ENCODE measurements around the gene P2RX3. TPM values are rescaled to one million over a fixed set of nuclear protein-coding genes. Genes with fewer than 3 reads are reported as not detected.

The P2RX3 gene
- polyA plus RNA-seq, 1 experiment = not detected

DNA sequence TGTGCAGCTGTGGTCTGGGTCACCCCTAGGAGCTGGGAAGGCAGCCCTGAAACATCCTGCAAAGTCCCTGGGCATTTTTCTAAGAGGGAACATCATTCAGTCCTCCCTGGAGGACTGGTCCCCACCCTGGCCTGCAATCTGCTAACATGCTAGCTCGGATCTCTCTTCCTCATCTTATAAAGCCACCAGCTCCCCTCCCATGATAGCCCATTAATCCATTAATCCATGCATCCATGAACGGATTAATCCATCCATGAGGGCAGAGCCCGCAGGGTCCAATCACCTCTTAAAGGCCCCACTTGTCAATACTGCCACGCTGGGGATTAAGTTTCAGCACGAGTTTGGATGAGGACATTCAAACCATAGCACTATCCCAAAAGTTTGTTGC, 30.7 kb downstream of the P2RX3 start:
- Histone ChIP-seq H3K27me3 (ENCODE audit: control insufficient read depth, insufficient read depth, low read length) (peaks cover 18% of the 10 kb centered on the region), H3K27ac (ENCODE audit: low read depth, low read length) (no peak overlapping the region), H3K4me3 (ENCODE audit: low read depth, low read length) (no peak overlapping the region), H3K9me3 (ENCODE audit: control insufficient read depth, insufficient read depth, low read length) (no peaks in the 10 kb centered on the region; the same call in 1 of the 2 replicates)
- ChIA-PET CTCF (no interaction called here), POLR2A (interaction anchor here (0.6 kb wide), 1 partner anchor 285 kb away, joined by 3 read pairs; no protein-coding TSS in a partner anchor)
- no peak for DNase-seq (ENCODE audit: low read depth, low spot score)
- TF ChIP-seq, protein P1, sequence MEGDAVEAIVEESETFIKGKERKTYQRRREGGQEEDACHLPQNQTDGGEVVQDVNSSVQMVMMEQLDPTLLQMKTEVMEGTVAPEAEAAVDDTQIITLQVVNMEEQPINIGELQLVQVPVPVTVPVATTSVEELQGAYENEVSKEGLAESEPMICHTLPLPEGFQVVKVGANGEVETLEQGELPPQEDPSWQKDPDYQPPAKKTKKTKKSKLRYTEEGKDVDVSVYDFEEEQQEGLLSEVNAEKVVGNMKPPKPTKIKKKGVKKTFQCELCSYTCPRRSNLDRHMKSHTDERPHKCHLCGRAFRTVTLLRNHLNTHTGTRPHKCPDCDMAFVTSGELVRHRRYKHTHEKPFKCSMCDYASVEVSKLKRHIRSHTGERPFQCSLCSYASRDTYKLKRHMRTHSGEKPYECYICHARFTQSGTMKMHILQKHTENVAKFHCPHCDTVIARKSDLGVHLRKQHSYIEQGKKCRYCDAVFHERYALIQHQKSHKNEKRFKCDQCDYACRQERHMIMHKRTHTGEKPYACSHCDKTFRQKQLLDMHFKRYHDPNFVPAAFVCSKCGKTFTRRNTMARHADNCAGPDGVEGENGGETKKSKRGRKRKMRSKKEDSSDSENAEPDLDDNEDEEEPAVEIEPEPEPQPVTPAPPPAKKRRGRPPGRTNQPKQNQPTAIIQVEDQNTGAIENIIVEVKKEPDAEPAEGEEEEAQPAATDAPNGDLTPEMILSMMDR (IDR thresholded peaks at IDR 0.05; ENCODE audit: low read depth, low read length) = no peak

DNA sequence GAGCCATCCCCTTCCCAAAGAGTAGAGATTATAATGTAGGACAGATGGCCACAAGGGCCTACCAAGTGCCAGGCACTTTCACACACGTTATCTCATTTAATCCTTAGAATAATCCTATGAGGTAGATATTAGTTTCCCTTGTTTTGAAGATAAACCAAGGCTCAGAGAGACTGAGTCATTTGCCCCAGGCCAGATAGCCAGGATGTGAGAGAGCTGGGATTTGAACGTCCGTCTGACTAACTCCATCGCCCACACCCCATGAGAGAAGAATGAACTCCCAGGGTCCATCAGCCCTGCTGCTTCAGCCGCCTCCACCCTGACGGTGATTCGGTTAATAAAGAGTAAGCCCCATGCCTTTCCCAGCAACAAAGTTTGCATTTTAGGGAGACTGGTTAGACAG, 32.1 kb downstream of the P2RX3 start:
- Histone ChIP-seq H3K27ac (ENCODE audit: low read depth, low read length) (no peak overlapping the region), H3K9me3 (ENCODE audit: control insufficient read depth, insufficient read depth, low read length) (no peaks in the 10 kb centered on the region; the same call in 1 of the 2 replicates), H3K4me3 (ENCODE audit: low read depth, low read length) (no peak overlapping the region), H3K27me3 (ENCODE audit: control insufficient read depth, insufficient read depth, low read length) (peaks cover 11% of the 10 kb centered on the region)
- ChIA-PET POLR2A (no interaction called here), CTCF (no interaction called here)
- no peak for DNase-seq (ENCODE audit: low read depth, low spot score)
- TF ChIP-seq, protein P1 (IDR thresholded peaks at IDR 0.05; ENCODE audit: low read depth, low read length) = no peak

DNA sequence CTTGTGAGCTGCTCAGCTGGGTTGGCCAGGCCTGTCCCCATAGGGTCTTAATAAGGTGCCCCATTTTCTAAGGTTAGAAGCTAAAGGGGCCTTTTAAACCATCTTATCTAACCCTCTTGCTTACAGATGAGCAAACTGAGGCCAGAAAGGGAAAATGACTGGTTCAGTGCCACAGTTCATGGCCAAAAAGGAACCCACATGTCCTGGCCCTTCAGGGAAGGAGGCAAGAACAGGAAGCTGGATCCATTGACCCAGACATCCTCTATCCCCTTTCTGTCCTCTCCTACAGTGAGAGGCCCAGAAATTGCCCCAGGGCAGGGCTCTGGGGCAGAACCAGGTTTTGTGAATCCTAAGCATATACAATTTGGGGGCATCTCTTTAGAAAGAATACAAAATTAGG, 32.8 kb downstream of the P2RX3 start:
- CTCF ChIA-PET = interaction anchor here (1.0 kb wide), 1 partner anchor 21 kb away, joined by 4 read pairs; no protein-coding TSS in a partner anchor
- H3K4me3 ChIP-seq (ENCODE audit: low read depth, low read length) = no peak overlapping the region
- DNase-seq (ENCODE audit: low read depth, low spot score) = no peak
- H3K27me3 ChIP-seq (ENCODE audit: control insufficient read depth, insufficient read depth, low read length) = peaks cover 4% of the 10 kb centered on the region
- H3K27ac ChIP-seq (ENCODE audit: low read depth, low read length) = no peak overlapping the region
- POLR2A ChIA-PET = no interaction called here
- TF ChIP-seq, protein P1 (IDR thresholded peaks at IDR 0.05; ENCODE audit: low read depth, low read length) = no peak
- no peaks in the 10 kb centered on the region; the same call in 1 of the 2 replicates for H3K9me3 ChIP-seq (ENCODE audit: control insufficient read depth, insufficient read depth, low read length)

DNA sequence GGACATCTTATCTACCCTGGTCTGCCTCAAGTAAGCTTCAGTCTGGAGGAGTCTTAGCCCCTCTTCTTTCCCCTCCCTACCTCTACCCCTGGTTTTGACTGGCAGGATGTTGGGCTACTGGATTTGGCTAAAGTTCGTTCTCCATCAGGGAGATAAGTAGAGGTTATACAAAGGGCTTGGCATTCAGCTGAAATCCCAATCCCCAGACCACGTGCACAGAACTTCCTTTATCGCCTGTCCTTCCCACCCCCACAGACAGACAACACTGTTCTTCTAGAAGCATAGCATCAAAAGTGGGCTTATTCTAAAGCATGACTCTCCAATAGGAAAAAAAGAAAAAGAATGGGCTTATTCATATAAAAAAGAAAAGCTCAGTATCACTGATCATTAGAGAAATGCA, 35.0 kb downstream of the P2RX3 start:
- no peaks in the 10 kb centered on the region; the same call in 1 of the 2 replicates for H3K9me3 ChIP-seq (ENCODE audit: control insufficient read depth, insufficient read depth, low read length)
- peaks cover 1% of the 10 kb centered on the region for H3K27me3 ChIP-seq (ENCODE audit: control insufficient read depth, insufficient read depth, low read length)
- DNase-seq (ENCODE audit: low read depth, low spot score) = no peak
- no peak overlapping the region for H3K4me3 ChIP-seq (ENCODE audit: low read depth, low read length)
- POLR2A ChIA-PET = no interaction called here
- CTCF ChIA-PET = no interaction called here
- TF ChIP-seq, protein P1 (IDR thresholded peaks at IDR 0.05; ENCODE audit: low read depth, low read length) = no peak
- H3K27ac ChIP-seq (ENCODE audit: low read depth, low read length) = no peak overlapping the region

DNA sequence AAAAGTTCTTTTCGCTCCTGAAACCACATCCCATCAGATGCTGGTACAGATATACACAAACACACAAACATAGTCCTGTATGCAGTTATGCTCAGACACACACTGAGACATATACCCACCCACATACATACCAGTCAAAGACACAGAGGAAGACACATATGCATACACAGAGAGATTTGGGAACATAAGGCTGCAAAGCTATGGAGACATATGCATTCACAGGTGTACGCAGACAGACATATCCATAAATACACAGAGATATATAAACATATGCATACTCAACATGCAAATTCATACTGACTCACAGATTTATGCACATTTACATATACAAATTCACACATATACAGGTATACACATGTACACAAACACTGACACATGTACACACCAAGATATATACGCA, 36.8 kb downstream of the P2RX3 start:
- Histone ChIP-seq H3K9me3 (ENCODE audit: control insufficient read depth, insufficient read depth, low read length) (no peaks in the 10 kb centered on the region; the same call in 1 of the 2 replicates), H3K27me3 (ENCODE audit: control insufficient read depth, insufficient read depth, low read length) (no peaks in the 10 kb centered on the region), H3K4me3 (ENCODE audit: low read depth, low read length) (no peak overlapping the region), H3K27ac (ENCODE audit: low read depth, low read length) (no peak overlapping the region)
- POLR2A ChIA-PET = no interaction called here
- no peak for DNase-seq (ENCODE audit: low read depth, low spot score)
- CTCF ChIA-PET = no interaction called here
- TF ChIP-seq, protein P1 (IDR thresholded peaks at IDR 0.05; ENCODE audit: low read depth, low read length) = no peak
